ENCODE results near the gene AMZ2.
"Not testable (repeated sequence)": the region's sequence is repeated elsewhere in the genome, so short reads cannot be mapped to it uniquely, and the experiment has no call there.

Gene AMZ2

GRCh38 chr17:68247445-68248198 lies at the start of gene AMZ2:
Gene AMZ2 (plus strand): TSS chr17:68248043. CDS start chr17:68250188, 2,145 bp downstream.
- intact Hi-C loops (cut with DNase I) = loop anchor here (1.0 kb wide), 2 partner anchors 42 to 210 kb away; partner anchors contain the start of gene WIPI1
- peak; percentile 80 to 99 (median 96) for DNase-seq

GRCh38 chr17:68198931-68199836 lies 48.7 kb upstream of the AMZ2 start:
- intact Hi-C loops (cut with DNase I) = no loop called here

GRCh38 chr17:68199837-68200688 lies 47.8 kb upstream of the AMZ2 start:
- intact Hi-C loops (cut with DNase I) = no loop called here
- peak in 2 of 42 donors; percentile 7 to 40 for DNase-seq

More at GRCh38 chr17:68198931-68199836, 48.7 kb upstream of the AMZ2 start:
- peak in 2 of 42 donors; percentile 7 to 42 for DNase-seq

GRCh38 chr17:68200689-68201417 lies 47.0 kb upstream of the AMZ2 start:
- peak; percentile 48 to 89 (median 76) for DNase-seq

GRCh38 chr17:68201418-68201771 lies 46.4 kb upstream of the AMZ2 start:
- peak in 1 of 42 donors; percentile 33 for DNase-seq
- intact Hi-C loops (cut with DNase I) = not testable (repeated sequence)

More at GRCh38 chr17:68200689-68201417, 47.0 kb upstream of the AMZ2 start:
- intact Hi-C loops (cut with DNase I) = no loop called here

GRCh38 chr17:68202321-68202720 lies 45.5 kb upstream of the AMZ2 start:
- intact Hi-C loops (cut with DNase I) = not testable (repeated sequence)
- peak in 1 of 42 donors; percentile 25 for DNase-seq

- intact Hi-C loops (cut with DNase I) = loop anchor here (1.0 kb wide), 1 partner anchor 43 kb away; no protein-coding TSS in a partner anchor
- no peak for DNase-seq
Measured at GRCh38 chr17:68204736-68205135, 43.1 kb upstream of the AMZ2 start.

- peak; percentile 88 to 98 (median 96) for DNase-seq
- intact Hi-C loops (cut with DNase I) = loop anchor here (1.0 kb wide), 1 partner anchor 42 kb away; no protein-coding TSS in a partner anchor
Measured at GRCh38 chr17:68205251-68205807, 42.5 kb upstream of the AMZ2 start.

GRCh38 chr17:68205808-68206720 lies 41.8 kb upstream of the AMZ2 start:
- peak in 13 of 42 donors; percentile 30 to 62 (median 41) for DNase-seq
- intact Hi-C loops (cut with DNase I) = loop anchor here (1.0 kb wide), 1 partner anchor 41 kb away; no protein-coding TSS in a partner anchor

GRCh38 chr17:68207651-68208253 lies 40.1 kb upstream of the AMZ2 start:
- intact Hi-C loops (cut with DNase I) = no loop called here
- peak in 2 of 42 donors; percentile 22 to 54 for DNase-seq

GRCh38 chr17:68208651-68209050 lies 39.2 kb upstream of the AMZ2 start:
- DNase-seq; intact Hi-C loops (cut with DNase I): not testable (repeated sequence)

GRCh38 chr17:68209191-68209900 lies 38.5 kb upstream of the AMZ2 start:
- DNase-seq; intact Hi-C loops (cut with DNase I): not testable (repeated sequence)

GRCh38 chr17:68210570-68211315 lies 37.1 kb upstream of the AMZ2 start:
- no peak for DNase-seq
- intact Hi-C loops (cut with DNase I) = no loop called here

All from head of caudate nucleus (tissue), 42 donors.